GM21360 (cell line): Measurements from ENCODE around the gene PPFIA1.

ENCODE experiments used
- ATAC-seq: cut with Tn5 transposase; IDR thresholded peaks from one replicate; pipeline ENCODE4 v1.9.1; 2021; ENCODE audit warnings: mild to moderate bottlenecking, moderate library complexity; ENCODE audit not compliant: unreplicated experiment

PPFIA1 gene

DNA sequence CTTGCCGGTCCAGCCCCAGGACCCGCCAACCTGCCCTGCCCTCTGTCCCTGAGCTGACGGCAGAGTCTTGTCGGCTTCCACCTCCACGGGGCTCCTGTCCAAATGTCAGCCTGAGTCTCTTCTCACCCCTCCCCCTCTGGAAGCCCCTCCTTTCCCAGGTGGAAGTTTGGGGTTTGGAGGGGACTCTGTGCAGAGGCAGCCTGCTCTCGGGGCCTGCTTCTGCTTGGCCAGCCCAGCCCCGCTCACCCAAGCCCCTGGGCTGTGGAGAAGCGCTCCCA is 158.9 kb downstream of the PPFIA1 start:
- ATAC-seq: no peak

- ATAC-seq: no peak
These were observed 159.4 kb downstream of the PPFIA1 start for GRCh38 chr11:70429724-70430521.

GRCh38 chr11:70430671-70431574 is 160.4 kb downstream of the PPFIA1 start:
- ATAC-seq: no peak

- ATAC-seq: no peak
These were observed 161.1 kb downstream of the PPFIA1 start for GRCh38 chr11:70431611-70432010.

GRCh38 chr11:70432065-70432464 is 161.6 kb downstream of the PPFIA1 start:
- ATAC-seq: no peak

DNA sequence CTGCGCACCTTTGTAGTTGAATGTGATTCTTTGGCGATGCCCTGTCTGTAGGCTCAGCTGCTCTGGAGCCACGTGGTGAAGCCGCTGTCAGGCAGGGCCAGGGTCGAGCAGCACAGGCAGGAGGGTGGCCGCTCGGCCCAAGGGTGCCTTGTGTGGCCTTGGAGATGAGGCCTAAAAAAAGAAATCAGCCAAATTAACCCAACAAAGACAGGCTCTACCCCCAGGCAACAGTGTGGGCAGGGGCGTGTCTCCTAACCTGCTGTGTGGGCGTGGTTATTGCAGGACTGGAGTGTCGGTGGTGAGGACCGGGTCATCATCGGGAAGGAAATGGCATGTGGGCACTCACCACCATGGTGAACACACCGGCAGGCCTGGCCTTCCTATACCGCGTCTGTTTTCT is 162.1 kb downstream of the PPFIA1 start:
- ATAC-seq: no peak

DNA sequence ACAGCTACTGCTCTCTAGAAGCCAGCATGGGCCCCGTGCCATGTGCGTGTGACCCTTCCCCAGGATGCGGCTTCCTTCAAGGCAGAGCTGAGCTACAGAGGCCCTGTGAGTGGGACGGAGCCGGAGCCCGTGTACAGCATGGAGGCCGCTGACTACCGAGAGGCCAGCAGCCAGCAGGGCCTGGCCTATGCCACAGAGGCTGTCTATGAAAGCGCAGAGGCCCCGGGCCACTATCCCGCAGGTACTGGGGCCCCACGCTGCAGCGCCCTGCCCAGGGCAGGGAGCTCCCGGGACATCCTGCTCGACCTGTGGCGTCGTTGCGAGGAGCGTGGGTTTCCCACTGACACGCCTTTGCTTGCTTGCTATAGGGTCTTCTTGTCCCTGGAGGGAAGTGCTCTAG is 162.5 kb downstream of the PPFIA1 start:
- ATAC-seq: no peak

DNA sequence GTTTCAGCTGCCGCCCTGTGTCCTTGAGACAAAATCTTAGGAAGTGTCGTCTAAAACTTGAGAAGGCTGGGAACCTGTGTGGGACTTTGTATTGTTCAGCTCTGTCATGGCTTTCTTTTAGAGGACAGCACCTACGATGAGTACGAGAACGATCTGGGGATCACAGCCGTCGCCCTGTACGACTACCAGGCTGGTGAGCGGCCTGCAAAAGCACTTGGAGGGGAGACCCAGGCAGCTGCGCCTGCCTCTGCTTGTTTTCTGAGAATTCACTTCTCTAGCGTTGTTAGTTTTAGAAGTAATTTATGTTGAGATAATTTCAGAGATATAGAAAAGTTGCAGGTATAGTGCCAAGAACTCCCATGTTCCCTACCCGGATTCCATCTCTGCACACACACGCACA is 163.0 kb downstream of the PPFIA1 start:
- no peak for ATAC-seq
